Neuronal stem cell (in vitro differentiated cells): ENCODE results near the gene ATP1A3.
A peak's percentile ranks its signal among the peaks of the same experiment; 100 is the strongest.
"Not testable (repeated sequence)": the region's sequence is repeated elsewhere in the genome, so short reads cannot be mapped to it uniquely, and the experiment has no call there.

Source experiments
- DNase-seq: peaks from one replicate; pipeline ENCODE4 v3.0.0-alpha.2; 2013; ENCODE audit warnings: low spot score
- H2AFZ ChIP-seq: one replicate; pipeline ENCODE4 v1.6.1; 2013; ENCODE audit warnings: mild to moderate bottlenecking, low read length, inconsistent platforms
- H2AK5ac ChIP-seq: 2 replicates; pipeline ENCODE4 v1.6.1; 2013; ENCODE audit warnings: low read depth, mild to moderate bottlenecking, inconsistent platforms, low read length, moderate library complexity, mixed read lengths
- H2BK120ac ChIP-seq: 2 replicates; pipeline ENCODE4 v1.6.1; 2013; ENCODE audit warnings: low read depth, mild to moderate bottlenecking, inconsistent platforms, low read length, moderate library complexity, mixed read lengths
- H2BK12ac ChIP-seq: one replicate; pipeline ENCODE4 v1.6.1; 2013; ENCODE audit warnings: low read length, inconsistent platforms
- H2BK15ac ChIP-seq: 2 replicates; pipeline ENCODE4 v1.6.1; 2013; ENCODE audit warnings: mild to moderate bottlenecking, low read length, inconsistent platforms, mixed read lengths
- H2BK5ac ChIP-seq: one replicate; pipeline ENCODE4 v1.6.1; 2013; ENCODE audit warnings: inconsistent platforms, mild to moderate bottlenecking, low read length, moderate library complexity
- H3K14ac ChIP-seq: one replicate; pipeline ENCODE4 v1.6.1; 2013; ENCODE audit warnings: low read length, inconsistent platforms
- H3K18ac ChIP-seq: 2 replicates; pipeline ENCODE4 v1.6.1; 2013; ENCODE audit warnings: low read length, inconsistent platforms
- H3K23ac ChIP-seq: 2 replicates; pipeline ENCODE4 v1.6.1; 2013; ENCODE audit warnings: low read depth, mild to moderate bottlenecking, mixed read lengths, low read length, inconsistent platforms; ENCODE audit not compliant: poor library complexity
- H3K27ac ChIP-seq: replicated peaks from 3 replicates; pipeline ENCODE4 v1.5.1; 2013; ENCODE audit warnings: low read length, inconsistent platforms
- H3K27me3 ChIP-seq, 3 experiments: 2 replicates each; pipeline ENCODE4 v1.6.1; 2013; ENCODE audit warnings: low read length in 3 of 3, mild to moderate bottlenecking in 2 of 3, inconsistent platforms in 1 of 3, low read depth in 1 of 3, mixed read lengths in 1 of 3, moderate library complexity in 1 of 3; ENCODE audit not compliant: control insufficient read depth in 3 of 3, insufficient read depth in 3 of 3
- H3K36me3 ChIP-seq, 2 donors: replicated peaks in 1 of 2; 2 replicates each; pipeline ENCODE4 v1.6.1; 2013; ENCODE audit warnings: low read length in 2 of 2; ENCODE audit not compliant: control insufficient read depth in 2 of 2, insufficient read depth in 2 of 2
- H3K4ac ChIP-seq: 2 replicates; pipeline ENCODE4 v1.6.1; 2013; ENCODE audit warnings: inconsistent platforms, mild to moderate bottlenecking, low read length, moderate library complexity
- H3K4me1 ChIP-seq, 2 donors: 1 replicate in 1 of 2; 2 replicates in 1 of 2; pipeline ENCODE4 v1.6.1; 2013; ENCODE audit warnings: low read length in 2 of 2, low read depth in 1 of 2; ENCODE audit not compliant: control insufficient read depth in 2 of 2, insufficient read depth in 1 of 2
- H3K4me2 ChIP-seq: one replicate; pipeline ENCODE4 v1.6.1; 2013; ENCODE audit warnings: mild to moderate bottlenecking, low read length, inconsistent platforms; ENCODE audit not compliant: insufficient read depth, poor library complexity, severe bottlenecking
- H3K4me3 ChIP-seq, 2 donors: 2 replicates each; pipeline ENCODE4 v1.5.1; 2013; ENCODE audit warnings: low read length in 2 of 2, mild to moderate bottlenecking in 2 of 2, inconsistent platforms in 1 of 2, moderate library complexity in 1 of 2
- H3K79me1 ChIP-seq: one replicate; pipeline ENCODE4 v1.6.1; 2013; ENCODE audit warnings: low read depth, mild to moderate bottlenecking, inconsistent platforms, low read length, moderate library complexity
- H3K9ac ChIP-seq: one replicate; pipeline ENCODE4 v1.6.1; 2013; ENCODE audit warnings: mild to moderate bottlenecking, low read depth, low read length, inconsistent platforms; ENCODE audit not compliant: poor library complexity
- H3K9me3 ChIP-seq, 2 donors: replicated peaks in 1 of 2; 2 replicates each; pipeline versions ENCODE3 to v1.6.1; 2013; ENCODE audit warnings: low read length in 2 of 2, mild to moderate bottlenecking in 2 of 2, inconsistent platforms in 1 of 2, low read depth in 1 of 2, mixed read lengths in 1 of 2, moderate library complexity in 1 of 2; ENCODE audit not compliant: control insufficient read depth in 2 of 2, insufficient read depth in 1 of 2
- H4K8ac ChIP-seq: one replicate; pipeline ENCODE4 v1.6.1; 2013; ENCODE audit warnings: low read depth, mild to moderate bottlenecking, inconsistent platforms, low read length, moderate library complexity
- H4K91ac ChIP-seq: one replicate; pipeline ENCODE4 v1.6.1; 2013; ENCODE audit warnings: low read length, low read depth, mild to moderate bottlenecking, inconsistent platforms; ENCODE audit not compliant: poor library complexity
- WGBS, 2 donors: extraction: QIAGEN DNeasy Blood & Tissue Kit; methylation state at CpG; one replicate each; pipeline ENCODE4 v1.1.7; 2013; ENCODE audit warnings: missing lambda C conversion rate in 2 of 2, mixed read lengths in 1 of 2; ENCODE audit not compliant: insufficient read length in 2 of 2, insufficient replicate concordance in 1 of 2; ENCODE audit errors: extremely low coverage in 2 of 2; 5-methylcytosine and 5-hydroxymethylcytosine counted together

The ATP1A3 gene

GRCh38 chr19:42038666-42039065, 44.6 kb upstream of the ATP1A3 start:
- no peak overlapping the region for H2BK12ac ChIP-seq
- no peak overlapping the region for H2BK5ac ChIP-seq
- peak overlapping the region; percentile 8 for H4K8ac ChIP-seq
- peaks cover 0 to 33% of the 10 kb centered on the region in 2 donors for H3K36me3 ChIP-seq
- H2AFZ ChIP-seq = no peak overlapping the region
- no peak overlapping the region for H3K27ac ChIP-seq
- H3K4me2 ChIP-seq = no peak overlapping the region
- no CpG with 5 or more reads among the region's 6 CpGs for WGBS, 2 donors
- no peaks in the 10 kb centered on the region for H3K79me1 ChIP-seq
- no peaks in the 10 kb centered on the region for H3K27me3 ChIP-seq
- no peaks in the 10 kb centered on the region for H3K4me1 ChIP-seq
- no peak overlapping the region for H3K18ac ChIP-seq
- peak overlapping the region in 1 of 2 donors; percentile 14 for H3K4me3 ChIP-seq
- H2BK120ac ChIP-seq = no peak overlapping the region
- H3K23ac ChIP-seq = no peak overlapping the region
- H3K9me3 ChIP-seq = no peaks in the 10 kb centered on the region
- DNase-seq = no peak
- no peak overlapping the region for H2BK15ac ChIP-seq
- no peak overlapping the region for H4K91ac ChIP-seq
- no peak overlapping the region for H3K9ac ChIP-seq
- H3K4ac ChIP-seq = no peak overlapping the region
- H2AK5ac ChIP-seq = no peak overlapping the region
- no peak overlapping the region for H3K14ac ChIP-seq

- H2BK12ac ChIP-seq = no peak overlapping the region
- no peak overlapping the region for H2BK120ac ChIP-seq
- no peak overlapping the region for H2AFZ ChIP-seq
- H3K14ac ChIP-seq = no peak overlapping the region
- no peaks in the 10 kb centered on the region for H3K79me1 ChIP-seq
- peaks cover 0 to 31% of the 10 kb centered on the region in 2 donors for H3K36me3 ChIP-seq
- H4K8ac ChIP-seq = no peak overlapping the region
- no peaks in the 10 kb centered on the region for H3K27me3 ChIP-seq
- no peak overlapping the region for H3K4me2 ChIP-seq
- no peak overlapping the region for H2BK15ac ChIP-seq
- H3K9me3 ChIP-seq = no peaks in the 10 kb centered on the region
- no peak overlapping the region for H2AK5ac ChIP-seq
- H3K4me3 ChIP-seq = no peak overlapping the region
- peaks cover 0 to 3% of the 10 kb centered on the region in 2 donors for H3K4me1 ChIP-seq
- no CpG with 5 or more reads among the region's 5 CpGs for WGBS, 2 donors
- no peak overlapping the region for H2BK5ac ChIP-seq
- no peak for DNase-seq
- no peak overlapping the region for H3K27ac ChIP-seq
- no peak overlapping the region for H4K91ac ChIP-seq
- no peak overlapping the region for H3K4ac ChIP-seq
- H3K18ac ChIP-seq = no peak overlapping the region
- H3K23ac ChIP-seq = peak overlapping the region; percentile 68
- H3K9ac ChIP-seq = no peak overlapping the region
Observed at GRCh38 chr19:42037649-42038048, 43.6 kb upstream of the ATP1A3 start.

- H3K14ac ChIP-seq, H3K27me3 ChIP-seq, H4K91ac ChIP-seq, H2AFZ ChIP-seq, H3K23ac ChIP-seq, H3K9ac ChIP-seq, H3K4ac ChIP-seq, H2BK12ac ChIP-seq, H2BK5ac ChIP-seq, H3K4me3 ChIP-seq, H3K18ac ChIP-seq, H3K9me3 ChIP-seq, H2AK5ac ChIP-seq, H3K27ac ChIP-seq, H3K79me1 ChIP-seq, H3K4me2 ChIP-seq, H2BK15ac ChIP-seq, H2BK120ac ChIP-seq, H4K8ac ChIP-seq: not testable (repeated sequence)
- DNase-seq = peak; percentile 54
- no CpG with 5 or more reads among the region's 17 CpGs for WGBS, 2 donors
- peaks cover 0 to 15% of the 10 kb centered on the region in 2 donors for H3K36me3 ChIP-seq
- peaks cover 0 to 16% of the 10 kb centered on the region in 2 donors for H3K4me1 ChIP-seq
Observed at GRCh38 chr19:42034640-42035391, 40.8 kb upstream of the ATP1A3 start.

GRCh38 chr19:42033413-42033812, 39.4 kb upstream of the ATP1A3 start:
- H2BK15ac ChIP-seq = no peak overlapping the region
- H2BK12ac ChIP-seq = no peak overlapping the region
- no peak overlapping the region for H3K4ac ChIP-seq
- H3K27me3 ChIP-seq = no peaks in the 10 kb centered on the region
- no peak overlapping the region for H2BK120ac ChIP-seq
- H3K9me3 ChIP-seq = no peaks in the 10 kb centered on the region
- 100% methylated on average over 2 of the region's 5 CpGs; no CpG with 5 or more reads in 1 of the 2 donors for WGBS, 2 donors
- no peak overlapping the region for H4K8ac ChIP-seq
- H3K36me3 ChIP-seq = peaks cover 0 to 10% of the 10 kb centered on the region in 2 donors
- no peaks in the 10 kb centered on the region for H3K79me1 ChIP-seq
- no peak overlapping the region for H2AFZ ChIP-seq
- H3K27ac ChIP-seq = no peak overlapping the region
- no peak overlapping the region for H3K14ac ChIP-seq
- H3K23ac ChIP-seq = no peak overlapping the region
- H3K4me2 ChIP-seq = no peak overlapping the region
- no peak overlapping the region for H4K91ac ChIP-seq
- peaks cover 0 to 16% of the 10 kb centered on the region in 2 donors for H3K4me1 ChIP-seq
- H3K18ac ChIP-seq = no peak overlapping the region
- DNase-seq = no peak
- no peak overlapping the region for H3K9ac ChIP-seq
- no peak overlapping the region for H2AK5ac ChIP-seq
- no peak overlapping the region for H3K4me3 ChIP-seq
- no peak overlapping the region for H2BK5ac ChIP-seq
